Stimulated activated CD8-positive, alpha-beta memory T cell treated with anti-CD3 and anti-CD28 coated beads, Interleukin-7, amount 100 ng/mL, for 4 hours (primary cell): Measurements from ENCODE around the gene ITPR1.
A peak's percentile ranks its signal among the peaks of the same experiment; 100 is the strongest.

ENCODE experiments used
- DNase-seq, 2 donors: peaks; one replicate each; pipeline ENCODE4 v3.0.0-alpha.2; 2020; ENCODE audit warnings: low read depth in 2 of 2

Gene ITPR1

GRCh38 chr3:4855676-4856075, 362.5 kb downstream of the ITPR1 start:
- no peak for DNase-seq

GRCh38 chr3:4856136-4856535, 363.0 kb downstream of the ITPR1 start:
- no peak for DNase-seq

- no peak for DNase-seq
Observed at GRCh38 chr3:4856564-4856963, 363.4 kb downstream of the ITPR1 start.

- no peak for DNase-seq
Observed at GRCh38 chr3:4856986-4857385, 363.8 kb downstream of the ITPR1 start.

GRCh38 chr3:4859788-4860187, 366.6 kb downstream of the ITPR1 start:
- DNase-seq, result no peak

GRCh38 chr3:4862973-4863372, 369.8 kb downstream of the ITPR1 start:
- no peak for DNase-seq

- DNase-seq, result no peak
Observed at GRCh38 chr3:4864503-4864902, 371.4 kb downstream of the ITPR1 start.

GRCh38 chr3:4865714-4866113, 372.6 kb downstream of the ITPR1 start:
- no peak for DNase-seq

- DNase-seq, result no peak
Observed at GRCh38 chr3:4866866-4867265, 373.7 kb downstream of the ITPR1 start.

- no peak for DNase-seq
Observed at GRCh38 chr3:4877173-4877787, 384.1 kb downstream of the ITPR1 start.

GRCh38 chr3:4880850-4881249, 387.7 kb downstream of the ITPR1 start:
- DNase-seq, result no peak

- DNase-seq, result no peak
Observed at GRCh38 chr3:4882548-4882947, 389.4 kb downstream of the ITPR1 start.

- no peak for DNase-seq
Observed at GRCh38 chr3:4883011-4883410, 389.9 kb downstream of the ITPR1 start.

GRCh38 chr3:4884888-4885287, 391.7 kb downstream of the ITPR1 start:
- DNase-seq, result no peak

GRCh38 chr3:4885316-4885715, 392.2 kb downstream of the ITPR1 start:
- DNase-seq, result no peak

GRCh38 chr3:4886448-4886847, 393.3 kb downstream of the ITPR1 start:
- DNase-seq, result no peak

GRCh38 chr3:4887177-4887576, 394.0 kb downstream of the ITPR1 start:
- no peak for DNase-seq

GRCh38 chr3:4888913-4889846, 396.0 kb downstream of the ITPR1 start:
- DNase-seq, result peak in 1 of 2 donors; percentile 7

GRCh38 chr3:4889896-4890295, 396.7 kb downstream of the ITPR1 start:
- no peak for DNase-seq

GRCh38 chr3:4894891-4895530, 401.9 kb downstream of the ITPR1 start:
- no peak for DNase-seq

GRCh38 chr3:4895838-4896237, 402.7 kb downstream of the ITPR1 start:
- DNase-seq, result no peak
